Activated naive CD4-positive, alpha-beta T cell treated with anti-CD3 and anti-CD28 coated beads, Interleukin-2, amount 50 U/mL, for 24 hours (primary cell): ENCODE results near the gene KNDC1.
"Not testable (repeated sequence)": the region's sequence is repeated elsewhere in the genome, so short reads cannot be mapped to it uniquely, and the experiment has no call there.

Experiments
- H3K27ac Mint-ChIP-seq: one replicate; pipeline ENCODE4 v1.8.0; 2021; ENCODE audit warnings: mild to moderate bottlenecking, mixed read lengths
- H3K27me3 Mint-ChIP-seq: one replicate; pipeline ENCODE4 v1.8.0; 2021; ENCODE audit warnings: mixed read lengths
- H3K36me3 Mint-ChIP-seq: one replicate; pipeline ENCODE4 v1.8.0; 2021; ENCODE audit warnings: mixed read lengths
- H3K4me1 Mint-ChIP-seq: one replicate; pipeline ENCODE4 v1.8.0; 2021; ENCODE audit warnings: mixed read lengths
- H3K4me3 Mint-ChIP-seq: one replicate; pipeline ENCODE4 v1.8.0; 2021; ENCODE audit warnings: mild to moderate bottlenecking, mixed read lengths
- H3K9me3 Mint-ChIP-seq: one replicate; pipeline ENCODE4 v1.8.0; 2021; ENCODE audit warnings: mixed read lengths

KNDC1 gene

GRCh38 chr10:133173860-133174640 is 14.0 kb downstream of the KNDC1 start:
- no peak overlapping the region for H3K4me3 Mint-ChIP-seq
- H3K4me1 Mint-ChIP-seq, result no peaks in the 10 kb centered on the region
- no peak overlapping the region for H3K27ac Mint-ChIP-seq
- H3K36me3 Mint-ChIP-seq, result no peaks in the 10 kb centered on the region
- H3K9me3 Mint-ChIP-seq, result no peaks in the 10 kb centered on the region
- H3K27me3 Mint-ChIP-seq, result peaks cover 5% of the 10 kb centered on the region

- H3K27me3 Mint-ChIP-seq, result peaks cover 5% of the 10 kb centered on the region
- no peak overlapping the region for H3K27ac Mint-ChIP-seq
- H3K4me1 Mint-ChIP-seq, result no peaks in the 10 kb centered on the region
- H3K36me3 Mint-ChIP-seq, result no peaks in the 10 kb centered on the region
- H3K9me3 Mint-ChIP-seq, result no peaks in the 10 kb centered on the region
- no peak overlapping the region for H3K4me3 Mint-ChIP-seq
Measured at GRCh38 chr10:133174689-133175263, 14.8 kb downstream of the KNDC1 start.

- H3K27ac Mint-ChIP-seq, H3K27me3 Mint-ChIP-seq, H3K36me3 Mint-ChIP-seq, H3K9me3 Mint-ChIP-seq, H3K4me3 Mint-ChIP-seq, H3K4me1 Mint-ChIP-seq: not testable (repeated sequence)
Measured at GRCh38 chr10:133175624-133176023, 15.6 kb downstream of the KNDC1 start.

GRCh38 chr10:133176546-133176945 is 16.5 kb downstream of the KNDC1 start:
- Mint-ChIP-seq H3K27me3 (peaks cover 5% of the 10 kb centered on the region), H3K9me3 (no peaks in the 10 kb centered on the region), H3K36me3 (no peaks in the 10 kb centered on the region), H3K4me1 (no peaks in the 10 kb centered on the region), H3K4me3 (no peak overlapping the region), H3K27ac (no peak overlapping the region)

- Mint-ChIP-seq H3K9me3 (no peaks in the 10 kb centered on the region), H3K4me1 (no peaks in the 10 kb centered on the region), H3K4me3 (no peak overlapping the region), H3K36me3 (no peaks in the 10 kb centered on the region), H3K27me3 (peaks cover 5% of the 10 kb centered on the region), H3K27ac (no peak overlapping the region)
Measured at GRCh38 chr10:133177380-133178157, 17.6 kb downstream of the KNDC1 start.

GRCh38 chr10:133178357-133179127 is 18.5 kb downstream of the KNDC1 start:
- H3K4me1 Mint-ChIP-seq, result no peaks in the 10 kb centered on the region
- peaks cover 1% of the 10 kb centered on the region for H3K27me3 Mint-ChIP-seq
- H3K36me3 Mint-ChIP-seq, result no peaks in the 10 kb centered on the region

GRCh38 chr10:133179128-133179520 is 19.1 kb downstream of the KNDC1 start:
- Mint-ChIP-seq H3K4me3 (no peak overlapping the region), H3K27ac (no peak overlapping the region), H3K36me3 (no peaks in the 10 kb centered on the region), H3K9me3 (no peaks in the 10 kb centered on the region), H3K27me3 (peaks cover 1% of the 10 kb centered on the region), H3K4me1 (no peaks in the 10 kb centered on the region)

More at GRCh38 chr10:133178357-133179127, 18.5 kb downstream of the KNDC1 start:
- no peak overlapping the region for H3K4me3 Mint-ChIP-seq
- no peaks in the 10 kb centered on the region for H3K9me3 Mint-ChIP-seq
- no peak overlapping the region for H3K27ac Mint-ChIP-seq

- Mint-ChIP-seq H3K36me3 (no peaks in the 10 kb centered on the region), H3K4me3 (no peak overlapping the region), H3K27ac (no peak overlapping the region), H3K4me1 (no peaks in the 10 kb centered on the region), H3K9me3 (no peaks in the 10 kb centered on the region), H3K27me3 (no peaks in the 10 kb centered on the region)
Measured at GRCh38 chr10:133179651-133180050, 19.6 kb downstream of the KNDC1 start.

DNA sequence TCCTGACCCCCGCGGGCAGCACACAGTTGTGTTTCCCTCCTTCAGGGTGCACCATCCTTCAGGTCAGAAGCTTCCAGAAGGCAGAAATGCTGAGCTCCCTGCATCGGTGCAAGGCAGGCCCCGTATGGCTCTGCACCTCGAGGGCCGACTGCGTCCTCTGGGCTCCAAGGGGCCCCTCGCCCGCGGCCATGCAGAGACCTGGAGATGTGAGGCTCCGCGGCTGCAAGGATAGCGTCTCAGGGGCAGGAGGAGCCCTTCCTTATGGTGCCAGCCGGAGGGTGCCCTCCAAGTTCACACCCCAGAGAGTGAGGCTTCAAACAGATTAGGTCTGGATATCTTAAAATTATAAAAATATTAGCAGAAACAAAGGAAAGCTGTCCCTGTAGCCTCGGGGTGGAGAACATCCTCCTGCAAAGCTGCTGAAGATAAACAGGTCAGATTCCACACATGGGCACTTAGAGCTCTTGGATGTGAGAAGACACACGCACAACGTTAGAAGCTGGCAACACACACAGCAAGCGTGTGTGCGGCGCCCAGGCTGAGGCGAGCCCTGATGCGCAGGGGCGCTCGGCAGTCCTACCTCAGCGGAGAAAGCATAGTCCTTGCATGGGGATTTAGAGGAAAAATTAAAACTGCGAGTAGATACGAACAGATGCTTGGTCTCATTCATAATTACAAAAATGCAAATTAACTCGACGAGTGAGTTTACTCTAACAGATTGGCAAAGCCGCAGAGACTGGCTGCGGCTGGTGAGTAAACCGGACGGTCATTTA is 20.4 kb downstream of the KNDC1 start:
- Mint-ChIP-seq H3K9me3 (no peaks in the 10 kb centered on the region), H3K27me3 (no peaks in the 10 kb centered on the region), H3K27ac (no peak overlapping the region), H3K36me3 (no peaks in the 10 kb centered on the region), H3K4me1 (no peaks in the 10 kb centered on the region), H3K4me3 (no peak overlapping the region)

- Mint-ChIP-seq H3K27me3 (no peaks in the 10 kb centered on the region), H3K27ac (no peak overlapping the region), H3K9me3 (no peaks in the 10 kb centered on the region), H3K4me1 (no peaks in the 10 kb centered on the region), H3K36me3 (no peaks in the 10 kb centered on the region), H3K4me3 (no peak overlapping the region)
Measured at GRCh38 chr10:133180965-133181639, 21.1 kb downstream of the KNDC1 start.

GRCh38 chr10:133182190-133182589 is 22.2 kb downstream of the KNDC1 start:
- Mint-ChIP-seq H3K27ac (no peak overlapping the region), H3K9me3 (no peaks in the 10 kb centered on the region), H3K36me3 (no peaks in the 10 kb centered on the region), H3K4me3 (no peak overlapping the region), H3K4me1 (no peaks in the 10 kb centered on the region), H3K27me3 (no peaks in the 10 kb centered on the region)

- Mint-ChIP-seq H3K36me3 (no peaks in the 10 kb centered on the region), H3K4me1 (no peaks in the 10 kb centered on the region), H3K27ac (no peak overlapping the region), H3K4me3 (no peak overlapping the region), H3K9me3 (no peaks in the 10 kb centered on the region), H3K27me3 (no peaks in the 10 kb centered on the region)
Measured at GRCh38 chr10:133182791-133183645, 23.0 kb downstream of the KNDC1 start.

DNA sequence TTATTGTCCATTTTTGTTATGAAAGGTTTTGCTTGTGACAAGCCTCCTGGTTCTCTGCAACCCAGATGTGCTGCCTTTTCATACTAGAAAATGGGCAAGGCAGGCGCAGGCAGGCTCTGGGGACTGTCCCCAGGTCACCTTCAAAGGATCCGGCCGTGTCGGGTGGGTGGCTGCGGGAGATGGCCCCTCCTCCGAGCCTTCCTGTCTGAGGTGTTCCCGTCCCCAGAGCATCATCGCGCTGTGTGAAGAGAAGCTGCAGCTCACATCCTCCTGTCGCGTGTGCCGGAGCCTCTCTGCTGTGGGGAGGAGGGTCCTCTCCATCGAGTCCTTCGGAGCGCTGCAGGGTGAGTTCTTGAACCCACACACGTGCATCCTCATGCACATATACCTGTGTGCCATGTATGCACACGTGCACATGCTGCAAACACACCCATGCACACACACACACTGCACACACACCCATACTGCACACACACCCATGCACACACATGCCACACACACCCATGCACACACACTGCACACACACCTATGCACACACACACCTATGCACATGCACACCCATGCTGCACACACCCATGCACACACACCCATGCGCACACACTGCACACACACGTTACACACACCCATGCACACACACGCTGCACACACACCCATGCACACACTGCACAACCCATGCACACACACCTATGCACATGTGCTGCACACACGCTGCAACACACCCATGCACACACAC is 23.8 kb downstream of the KNDC1 start:
- H3K27ac Mint-ChIP-seq, result no peak overlapping the region
- no peaks in the 10 kb centered on the region for H3K4me1 Mint-ChIP-seq
- no peaks in the 10 kb centered on the region for H3K36me3 Mint-ChIP-seq
- H3K4me3 Mint-ChIP-seq, result no peak overlapping the region
- no peaks in the 10 kb centered on the region for H3K27me3 Mint-ChIP-seq
- no peaks in the 10 kb centered on the region for H3K9me3 Mint-ChIP-seq
